Subcutaneous abdominal adipose tissue (tissue), 5 donors: ENCODE results near the gene TMEM187.
A peak's percentile ranks its signal among the peaks of the same experiment; 100 is the strongest.

Source experiments
- H3K27ac ChIP-seq: one replicate; pipeline ENCODE4 v1.7.0; 2013; ENCODE audit warnings: low read depth, mild to moderate bottlenecking, inconsistent platforms, low read length, moderate library complexity
- H3K27me3 ChIP-seq, 5 donors: one replicate each; pipeline ENCODE4 v1.7.0; 2013; ENCODE audit warnings: low read length in 5 of 5, inconsistent platforms in 1 of 5; ENCODE audit not compliant: control insufficient read depth in 5 of 5, insufficient read depth in 4 of 5
- H3K36me3 ChIP-seq, 5 donors: one replicate each; pipeline ENCODE4 v1.7.0; 2013; ENCODE audit warnings: low read length in 5 of 5; ENCODE audit not compliant: control insufficient read depth in 5 of 5, insufficient read depth in 5 of 5
- H3K4me1 ChIP-seq, 5 donors: one replicate each; pipeline ENCODE4 v1.7.0; 2013; ENCODE audit warnings: low read length in 5 of 5, mild to moderate bottlenecking in 3 of 5, moderate library complexity in 1 of 5; ENCODE audit not compliant: control insufficient read depth in 5 of 5, insufficient read depth in 5 of 5
- H3K4me3 ChIP-seq, 5 donors: one replicate each; pipeline ENCODE4 v1.7.0; 2013; ENCODE audit warnings: low read length in 5 of 5, low read depth in 1 of 5
- H3K9ac ChIP-seq, 5 donors: one replicate each; pipeline ENCODE4 v1.7.0; 2013; ENCODE audit warnings: low read length in 5 of 5, mild to moderate bottlenecking in 4 of 5, moderate library complexity in 3 of 5
- H3K9me3 ChIP-seq, 5 donors: one replicate each; pipeline ENCODE4 v1.7.0; 2013; ENCODE audit warnings: low read length in 5 of 5; ENCODE audit not compliant: control insufficient read depth in 5 of 5
- donor health status: healthy.
- donor health status: healthy.
- donor health status: healthy.
- donor health status: healthy.
- donor health status: healthy.

Gene TMEM187, protein sequence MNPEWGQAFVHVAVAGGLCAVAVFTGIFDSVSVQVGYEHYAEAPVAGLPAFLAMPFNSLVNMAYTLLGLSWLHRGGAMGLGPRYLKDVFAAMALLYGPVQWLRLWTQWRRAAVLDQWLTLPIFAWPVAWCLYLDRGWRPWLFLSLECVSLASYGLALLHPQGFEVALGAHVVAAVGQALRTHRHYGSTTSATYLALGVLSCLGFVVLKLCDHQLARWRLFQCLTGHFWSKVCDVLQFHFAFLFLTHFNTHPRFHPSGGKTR

DNA sequence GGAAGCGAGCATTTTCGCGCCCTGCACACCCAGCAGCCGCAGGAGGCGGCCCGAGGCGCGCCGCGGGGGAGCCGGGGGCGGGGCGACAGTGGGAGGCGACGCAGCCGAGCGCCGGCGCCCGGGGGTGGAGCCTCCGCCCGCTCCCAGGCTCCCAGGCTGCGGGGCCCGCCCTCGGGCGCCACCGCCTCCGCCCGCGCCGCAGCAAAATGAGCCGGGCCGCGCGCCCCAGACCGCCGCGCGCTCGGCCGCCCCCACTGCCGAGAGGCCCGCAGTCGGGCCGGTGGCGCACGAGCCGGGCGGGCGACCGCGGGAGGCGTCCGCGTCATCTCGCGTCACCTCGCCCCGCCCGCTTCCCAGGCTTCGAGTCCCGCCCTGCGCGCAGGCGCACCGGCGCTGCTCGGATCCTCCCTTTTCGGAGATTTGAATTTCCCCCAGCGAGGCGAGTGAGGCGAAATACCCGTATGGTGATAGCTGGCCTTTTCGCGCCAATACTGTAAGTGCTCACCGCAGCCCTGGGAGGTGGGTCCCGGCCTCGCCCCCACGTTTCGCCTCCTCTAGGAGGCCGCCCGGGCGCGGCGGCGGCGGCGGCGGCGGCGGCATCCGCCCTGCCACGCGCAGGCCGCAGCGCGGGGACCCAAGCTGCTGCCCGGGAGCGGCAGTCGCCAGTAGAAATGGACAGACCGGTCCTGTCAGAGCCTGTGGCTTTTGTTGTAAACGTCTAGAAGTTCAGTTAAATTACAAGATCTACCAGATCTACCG is at the start of gene TMEM187:
Gene TMEM187 (plus strand): TSS at position 387 of the 759 bp plus-strand sequence. CDS start 9,309 bp downstream, outside the sequence.
- Histone ChIP-seq H3K9ac (peak within 1 kb of the TSS; percentile 95 to 98 (median 97)), H3K27ac (peak within 1 kb of the TSS; percentile 98), H3K4me1 (peaks cover 19 to 49% (median 47%) of the 10 kb centered on the region in 5 donors), H3K9me3 (peaks cover 0 to 2% (median 0%) of the 10 kb centered on the region in 5 donors), H3K27me3 (peaks cover 0 to 22% (median 0%) of the 10 kb centered on the region in 5 donors), H3K36me3 (no peaks in the 10 kb centered on the region), H3K4me3 (peak within 1 kb of the TSS; percentile 91 to 99 (median 96))

DNA sequence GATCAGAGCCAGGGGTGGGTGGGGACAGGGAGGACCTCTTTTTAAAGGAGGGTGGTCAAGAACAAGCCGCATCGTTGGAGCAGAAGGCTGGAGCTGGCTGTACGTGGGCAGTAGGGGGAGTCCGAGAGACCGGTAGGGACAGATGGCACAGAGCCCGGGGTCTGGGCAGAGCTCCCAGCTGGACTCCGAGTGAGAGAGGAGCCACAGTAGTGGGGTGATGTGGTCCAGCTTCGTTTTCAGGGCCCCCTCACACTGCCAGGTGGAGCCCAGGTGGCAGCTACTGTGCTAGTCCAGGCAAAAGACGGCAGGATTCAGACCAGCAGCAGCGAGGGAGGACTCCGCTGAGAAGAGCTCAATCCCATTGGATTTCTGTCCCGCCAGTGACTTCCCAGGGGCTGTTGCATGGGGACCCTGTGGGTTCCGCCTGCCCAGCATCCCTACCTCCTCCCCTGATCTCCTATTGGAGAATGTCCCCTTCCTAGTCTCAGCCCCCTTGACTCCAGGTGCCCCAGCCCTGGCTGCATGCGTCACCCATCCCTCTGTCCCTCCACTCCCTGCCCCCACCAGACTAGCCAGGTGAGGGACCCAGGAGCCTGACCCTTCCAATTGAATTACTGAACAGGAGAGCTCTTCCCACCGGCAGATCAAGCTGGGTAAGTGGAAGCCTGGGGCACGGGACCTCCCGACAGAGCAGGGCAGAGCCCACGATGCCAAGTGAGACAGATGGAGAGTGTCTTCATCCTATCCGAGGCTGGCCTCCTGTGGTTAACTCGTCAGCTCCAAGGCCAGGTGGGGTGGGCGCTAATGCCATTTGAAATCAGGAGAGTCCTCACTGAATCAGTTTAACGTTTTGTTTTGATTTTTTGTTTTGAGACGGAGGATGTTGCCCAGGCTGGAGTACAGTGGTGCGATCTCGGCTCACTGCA is 49.4 kb upstream of the TMEM187 start:
- H3K36me3 ChIP-seq, result peaks cover 0 to 8% (median 0%) of the 10 kb centered on the region in 5 donors
- no peak overlapping the region for H3K9ac ChIP-seq
- H3K27me3 ChIP-seq, result peaks cover 29 to 41% (median 32%) of the 10 kb centered on the region in 5 donors
- H3K27ac ChIP-seq, result no peak overlapping the region
- H3K4me3 ChIP-seq, result no peak overlapping the region
- H3K4me1 ChIP-seq, result peaks cover 2 to 69% (median 55%) of the 10 kb centered on the region in 5 donors
- no peaks in the 10 kb centered on the region for H3K9me3 ChIP-seq

DNA sequence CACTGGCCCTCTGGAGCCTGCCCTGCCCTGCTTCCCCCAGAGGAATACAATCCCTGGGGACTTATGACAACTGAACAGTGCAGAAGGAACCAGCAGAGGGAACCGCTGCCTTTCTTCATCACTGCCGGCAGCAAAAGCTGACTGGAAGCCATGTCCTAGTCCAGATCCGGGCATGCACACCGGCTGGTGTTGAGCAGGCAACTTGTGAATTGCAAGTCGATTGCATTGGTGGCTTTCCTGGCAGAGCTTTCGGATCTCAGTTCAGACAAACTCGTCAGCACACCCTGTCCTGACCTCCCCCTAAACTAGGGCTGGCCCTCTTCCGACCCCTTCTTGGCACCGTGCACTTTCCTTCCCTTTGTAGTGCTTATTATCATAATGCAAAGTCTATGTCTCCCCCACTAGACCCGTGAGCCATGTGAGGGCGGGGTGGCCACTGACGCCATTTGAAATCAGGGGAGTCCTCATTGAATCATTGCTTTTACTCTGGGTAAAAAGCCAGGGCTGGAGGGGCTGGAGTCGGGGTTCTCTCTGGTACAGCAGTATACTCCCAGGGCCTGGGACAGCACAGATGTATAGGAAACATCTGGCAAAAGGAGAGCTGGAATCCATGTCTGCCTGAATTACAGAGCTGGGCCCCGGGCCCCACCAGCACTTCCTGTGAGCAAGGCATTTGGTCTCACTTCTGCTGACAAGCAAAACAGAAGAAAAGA is 48.2 kb upstream of the TMEM187 start:
- H3K27me3 ChIP-seq, result peaks cover 22 to 38% (median 29%) of the 10 kb centered on the region in 5 donors
- H3K9me3 ChIP-seq, result no peaks in the 10 kb centered on the region
- H3K27ac ChIP-seq, result peak overlapping the region; percentile 23
- H3K9ac ChIP-seq, result no peak overlapping the region
- peaks cover 4 to 78% (median 64%) of the 10 kb centered on the region in 5 donors for H3K4me1 ChIP-seq
- H3K36me3 ChIP-seq, result peaks cover 0 to 4% (median 0%) of the 10 kb centered on the region in 5 donors
- peak overlapping the region in 4 of 5 donors; percentile 7 to 47 (median 22) for H3K4me3 ChIP-seq

DNA sequence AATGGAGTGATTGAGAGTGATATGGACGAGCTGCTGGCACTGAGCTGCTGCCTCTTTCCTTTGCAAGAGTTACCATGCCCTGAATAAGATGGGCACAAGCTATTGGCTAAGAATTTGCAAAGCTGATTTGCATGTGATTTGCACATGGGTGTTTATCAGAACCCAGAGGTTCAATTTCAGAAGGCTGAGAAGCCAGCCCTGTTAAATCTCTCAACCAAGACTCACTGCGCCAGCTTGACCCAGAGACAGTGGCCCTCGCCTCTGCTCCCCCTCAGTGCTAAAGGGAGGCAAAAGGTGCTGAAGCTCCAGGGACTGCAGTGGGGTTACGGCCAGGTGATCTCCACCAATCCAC is 47.2 kb upstream of the TMEM187 start:
- Histone ChIP-seq H3K9ac (no peak overlapping the region), H3K27me3 (peaks cover 16 to 33% (median 23%) of the 10 kb centered on the region in 5 donors), H3K27ac (no peak overlapping the region), H3K9me3 (no peaks in the 10 kb centered on the region), H3K36me3 (peaks cover 0 to 11% (median 6%) of the 10 kb centered on the region in 5 donors), H3K4me1 (peaks cover 4 to 84% (median 65%) of the 10 kb centered on the region in 5 donors), H3K4me3 (peak overlapping the region; percentile 23 to 58 (median 44))

DNA sequence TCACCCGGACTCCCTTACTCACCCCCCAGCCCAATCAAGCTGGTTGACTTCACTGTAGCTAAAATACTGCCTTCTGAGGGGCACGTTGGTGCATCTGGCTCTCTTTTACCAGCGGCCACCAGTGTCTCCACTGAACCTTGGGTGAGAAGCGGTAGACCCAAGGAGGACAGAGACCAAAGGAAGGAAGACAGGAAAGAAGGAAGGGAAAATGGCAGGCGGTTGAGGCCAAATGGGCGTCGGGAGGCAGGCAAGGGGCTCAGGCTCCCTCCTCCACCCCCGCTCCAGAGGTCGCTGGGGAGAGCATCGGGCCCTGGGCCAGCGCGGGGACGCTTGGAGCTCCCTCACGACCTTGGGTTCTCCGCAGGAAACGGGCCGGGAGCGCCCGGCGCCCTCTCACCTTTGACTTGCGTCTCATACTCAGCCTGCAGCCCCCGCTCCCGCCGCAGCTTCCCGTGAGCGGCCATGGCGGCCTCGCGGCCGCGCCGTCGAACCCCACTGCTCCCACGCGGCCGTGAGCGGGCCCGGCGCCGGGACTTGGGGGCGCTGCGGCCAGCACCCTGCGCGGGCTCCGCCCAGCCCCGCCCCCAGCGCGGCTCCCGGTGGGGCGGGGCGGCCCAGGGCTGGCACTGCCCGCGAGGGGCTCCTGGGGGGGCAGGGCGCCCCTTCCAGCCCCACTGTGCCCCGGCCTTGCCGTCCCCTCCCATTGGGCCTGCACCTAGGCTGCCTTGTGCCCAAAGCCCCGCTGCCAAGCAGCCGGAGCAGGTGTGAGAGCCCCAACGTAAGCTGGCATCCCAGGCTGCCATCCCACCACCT is 46.6 kb upstream of the TMEM187 start, which contains the start of gene ARHGAP4:
Gene ARHGAP4 (minus strand): TSS at position 526 of the 813 bp plus-strand sequence. CDS start 62 bp downstream, at position 464.
- peak within 1 kb of the TSS; percentile 69 for H3K27ac ChIP-seq
- H3K27me3 ChIP-seq, result peaks cover 10 to 27% (median 18%) of the 10 kb centered on the region in 5 donors
- no peaks in the 10 kb centered on the region for H3K9me3 ChIP-seq
- peaks cover 0 to 17% (median 8%) of the 10 kb centered on the region in 5 donors for H3K36me3 ChIP-seq
- H3K9ac ChIP-seq, result peak within 1 kb of the TSS in 3 of 5 donors; percentile 41 to 74 (median 63)
- H3K4me3 ChIP-seq, result peak within 1 kb of the TSS; percentile 36 to 75 (median 61)
- peaks cover 4 to 83% (median 65%) of the 10 kb centered on the region in 5 donors for H3K4me1 ChIP-seq

DNA sequence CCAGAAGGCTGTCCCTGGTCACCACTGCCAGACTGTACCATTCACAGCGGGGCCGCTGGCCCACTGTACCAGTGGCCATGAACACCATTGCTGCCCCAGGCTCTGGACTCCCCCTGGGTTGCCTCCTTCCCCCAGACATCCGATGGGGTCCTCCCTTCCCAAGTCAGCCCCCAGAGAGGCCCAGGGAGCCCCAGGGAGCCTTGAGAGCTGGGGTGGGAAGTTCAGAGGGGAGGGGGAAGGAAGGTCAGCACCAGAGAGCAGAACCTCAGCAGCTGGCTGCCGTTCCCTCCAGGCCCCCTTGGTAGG is 46.0 kb upstream of the TMEM187 start:
- Histone ChIP-seq H3K9me3 (no peaks in the 10 kb centered on the region), H3K27me3 (peaks cover 7 to 22% (median 14%) of the 10 kb centered on the region in 5 donors), H3K9ac (peak overlapping the region in 2 of 5 donors; percentile 10 to 32), H3K4me3 (peak overlapping the region in 3 of 5 donors; percentile 22 to 62 (median 61)), H3K4me1 (peaks cover 4 to 77% (median 64%) of the 10 kb centered on the region in 5 donors), H3K36me3 (peaks cover 0 to 22% (median 13%) of the 10 kb centered on the region in 5 donors), H3K27ac (peak overlapping the region; percentile 23)

DNA sequence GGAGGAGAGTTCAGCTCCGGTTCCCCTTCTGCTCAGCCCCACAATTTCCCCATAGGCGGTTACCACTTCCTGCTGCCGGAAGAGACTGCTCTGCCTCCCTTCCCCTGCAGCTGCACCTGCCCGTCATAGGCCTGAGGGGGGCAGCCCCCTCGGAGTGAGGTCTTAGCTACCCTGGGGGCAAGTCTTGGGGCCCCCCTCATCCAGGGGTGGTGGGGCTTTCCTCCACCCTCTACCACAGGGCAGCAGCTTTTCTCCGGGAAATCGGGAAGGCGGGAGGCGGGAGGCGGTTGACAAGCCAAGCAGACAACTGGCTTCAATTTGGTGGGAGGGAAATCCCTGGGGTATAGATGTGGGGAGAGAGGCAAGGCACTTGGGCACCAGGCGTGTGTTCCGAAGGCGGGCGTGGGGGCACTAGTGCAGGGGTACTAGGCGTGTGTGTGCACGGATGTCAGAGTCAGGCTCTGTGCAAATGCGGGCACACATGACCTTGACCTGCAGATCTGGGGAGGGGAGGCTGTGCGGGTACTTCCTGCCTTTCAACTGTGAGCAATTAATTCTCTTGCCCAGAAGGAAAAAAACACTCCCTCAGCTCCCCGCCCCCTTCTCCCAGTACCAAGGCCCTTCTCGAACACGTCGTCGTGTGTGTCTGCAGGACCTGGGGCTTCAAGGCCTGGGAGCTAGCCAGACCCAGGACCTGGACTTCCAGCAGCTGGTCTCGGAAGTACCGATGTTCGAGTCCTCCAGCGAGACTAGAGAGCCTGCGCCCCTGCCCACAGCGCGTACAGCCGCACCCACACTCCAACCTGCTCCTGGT is 45.5 kb upstream of the TMEM187 start:
- Histone ChIP-seq H3K9ac (peak overlapping the region; percentile 11 to 74 (median 63)), H3K4me3 (peak overlapping the region; percentile 56 to 75 (median 62)), H3K36me3 (peaks cover 0 to 28% (median 19%) of the 10 kb centered on the region in 5 donors), H3K9me3 (no peaks in the 10 kb centered on the region), H3K4me1 (peaks cover 4 to 71% (median 58%) of the 10 kb centered on the region in 5 donors), H3K27me3 (peaks cover 7 to 19% (median 10%) of the 10 kb centered on the region in 5 donors), H3K27ac (peak overlapping the region; percentile 69)

DNA sequence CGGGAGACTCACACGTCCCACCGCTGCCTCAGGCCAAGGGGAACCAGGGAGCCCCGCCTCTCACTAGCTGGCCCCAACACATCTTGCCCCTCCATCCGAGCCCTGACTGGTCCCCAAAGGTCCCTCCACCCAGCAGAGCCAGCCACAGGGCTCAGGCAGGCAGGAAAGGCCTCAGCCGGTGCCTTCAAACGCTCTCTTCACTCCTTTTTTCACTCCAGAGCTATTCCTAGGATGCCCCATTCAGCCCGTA is 45.0 kb upstream of the TMEM187 start:
- Histone ChIP-seq H3K9ac (peak overlapping the region; percentile 11 to 74 (median 63)), H3K27ac (peak overlapping the region; percentile 69), H3K36me3 (peaks cover 0 to 32% (median 23%) of the 10 kb centered on the region in 5 donors), H3K4me3 (peak overlapping the region; percentile 61 to 76 (median 71)), H3K9me3 (no peaks in the 10 kb centered on the region), H3K4me1 (peaks cover 4 to 66% (median 56%) of the 10 kb centered on the region in 5 donors), H3K27me3 (peaks cover 7 to 19% (median 10%) of the 10 kb centered on the region in 5 donors)
